GM18498 (cell line): ENCODE data around the gene SIDT2.
A peak's percentile ranks its signal among the peaks of the same experiment; 100 is the strongest.

ENCODE experiments used
- ATAC-seq: cut with Tn5 transposase; IDR thresholded peaks from one replicate; pipeline ENCODE4 v1.9.1; 2021; ENCODE audit warnings: mild to moderate bottlenecking, moderate library complexity; ENCODE audit not compliant: unreplicated experiment

The SIDT2 gene

GRCh38 chr11:117187799-117188481 lies 9.4 kb downstream of the SIDT2 start:
- ATAC-seq = no peak

GRCh38 chr11:117188620-117189081 lies 10.1 kb downstream of the SIDT2 start:
- no peak for ATAC-seq

GRCh38 chr11:117189191-117189940 lies 10.8 kb downstream of the SIDT2 start:
- ATAC-seq = peak; percentile 56

GRCh38 chr11:117189941-117190544 lies 11.5 kb downstream of the SIDT2 start:
- no peak for ATAC-seq

- ATAC-seq = no peak
These were observed 13.3 kb downstream of the SIDT2 start for GRCh38 chr11:117191680-117192400.

- ATAC-seq = no peak
These were observed 13.9 kb downstream of the SIDT2 start for GRCh38 chr11:117192401-117192875.

- no peak for ATAC-seq
These were observed 14.8 kb downstream of the SIDT2 start for GRCh38 chr11:117193130-117194020.

GRCh38 chr11:117194267-117194666 lies 15.7 kb downstream of the SIDT2 start:
- no peak for ATAC-seq

- ATAC-seq = no peak
These were observed 16.7 kb downstream of the SIDT2 start for GRCh38 chr11:117195258-117195657.

- ATAC-seq = no peak
These were observed 17.2 kb downstream of the SIDT2 start for GRCh38 chr11:117195761-117196160.

- no peak for ATAC-seq
These were observed 18.5 kb downstream of the SIDT2 start for GRCh38 chr11:117197006-117197405.

GRCh38 chr11:117197516-117198456 lies 19.2 kb downstream of the SIDT2 start:
- ATAC-seq = no peak

- no peak for ATAC-seq
These were observed 20.1 kb downstream of the SIDT2 start for GRCh38 chr11:117198613-117199012.

- no peak for ATAC-seq
These were observed 20.7 kb downstream of the SIDT2 start, which contains the start of gene TAGLN for GRCh38 chr11:117199053-117199915. TAGLN (plus strand) TSS chr11:117199370; CDS start chr11:117203014, 3,644 bp downstream.

GRCh38 chr11:117199916-117200812 lies 21.6 kb downstream of the SIDT2 start:
- no peak for ATAC-seq

GRCh38 chr11:117200813-117201657 lies 22.5 kb downstream of the SIDT2 start:
- no peak for ATAC-seq
